NCI-H187 treated with DMSO at 0.1 percent for 48 hours (cell line): Measurements from ENCODE around the gene MATK.

Experiments used
- DNase-seq: peaks from one replicate; lab custom pipeline; 2025; lab: John Stamatoyannopoulos, UW

The MATK gene

GRCh38 chr19:3746371-3747056, 39.7 kb downstream of the MATK start:
- DNase-seq: no peak

GRCh38 chr19:3745363-3746045, 40.7 kb downstream of the MATK start:
- DNase-seq: no peak

GRCh38 chr19:3743486-3743885, 42.7 kb downstream of the MATK start:
- no peak for DNase-seq

GRCh38 chr19:3740431-3740830, 45.8 kb downstream of the MATK start:
- DNase-seq: no peak

- DNase-seq: no peak
Measured at GRCh38 chr19:3738477-3739220, 47.5 kb downstream of the MATK start.

- no peak for DNase-seq
Measured at GRCh38 chr19:3737487-3738205, 48.5 kb downstream of the MATK start.

- DNase-seq: no peak
Measured at GRCh38 chr19:3736106-3736724, 50.0 kb downstream of the MATK start.

GRCh38 chr19:3734310-3734600, 51.9 kb downstream of the MATK start:
- DNase-seq: no peak

- no peak for DNase-seq
Measured at GRCh38 chr19:3733549-3734309, 52.5 kb downstream of the MATK start.

GRCh38 chr19:3732108-3732507, 54.1 kb downstream of the MATK start:
- DNase-seq: no peak

- DNase-seq: no peak
Measured at GRCh38 chr19:3730457-3730958, 55.7 kb downstream of the MATK start.
